AG04450 (cell line): Measurements from ENCODE around the gene RTBDN. TPM values are rescaled to one million over a fixed set of nuclear protein-coding genes. Genes with fewer than 3 reads are reported as not detected.
"Not testable (repeated sequence)": the region's sequence is repeated elsewhere in the genome, so short reads cannot be mapped to it uniquely, and the experiment has no call there.

Experiments
- CTCF ChIA-PET: fragments of 300-600, 350-600 bp; formaldehyde crosslinking; extraction: SDS; loops from one replicate; lab custom pipeline; 2022; ENCODE audit warnings: antibody characterized with exemption, inconsistent platforms; lab: Charles Lee
- POLR2A ChIA-PET: fragments of 350-600 bp; formaldehyde crosslinking; extraction: SDS; loops from one replicate; lab custom pipeline; 2021; ENCODE audit warnings: antibody characterized with exemption, inconsistent platforms; lab: Yijun Ruan, JAX
- DNase-seq: peaks from one replicate; pipeline ENCODE4 v3.0.0-alpha.2; 2011; ENCODE audit warnings: low read depth, low spot score
- H3K27ac ChIP-seq: one replicate; pipeline ENCODE4 v1.5.1; 2012; ENCODE audit warnings: low read depth, low read length, control low read depth
- H3K27me3 ChIP-seq: one replicate; pipeline ENCODE4 v1.6.0; 2012; ENCODE audit warnings: low read length; ENCODE audit not compliant: control insufficient read depth, insufficient read depth
- H3K4me3 ChIP-seq: 2 replicates; pipeline ENCODE4 v1.5.1; 2011; ENCODE audit warnings: mild to moderate bottlenecking, low read depth, low read length, control low read depth
- H3K9me3 ChIP-seq: 2 replicates; pipeline ENCODE4 v1.5.1; 2012; ENCODE audit warnings: low read length; ENCODE audit not compliant: control insufficient read depth, insufficient read depth
- CTCF ChIP-seq: IDR thresholded peaks from 2 replicates; pipeline ENCODE4 v1.5.1; 2011; ENCODE audit warnings: low read depth, low read length, control low read depth, inconsistent platforms
- polyA plus RNA-seq: library from polyadenylated mRNA; depleted of rRNA; stranded (reverse); fragments of >200 nt; gene quantifications from 2 replicates; pipeline ENCODE4 v1.2.3, GENCODE V29; 2011

RTBDN gene
- polyA plus RNA-seq, 1 experiment: not detected

DNA sequence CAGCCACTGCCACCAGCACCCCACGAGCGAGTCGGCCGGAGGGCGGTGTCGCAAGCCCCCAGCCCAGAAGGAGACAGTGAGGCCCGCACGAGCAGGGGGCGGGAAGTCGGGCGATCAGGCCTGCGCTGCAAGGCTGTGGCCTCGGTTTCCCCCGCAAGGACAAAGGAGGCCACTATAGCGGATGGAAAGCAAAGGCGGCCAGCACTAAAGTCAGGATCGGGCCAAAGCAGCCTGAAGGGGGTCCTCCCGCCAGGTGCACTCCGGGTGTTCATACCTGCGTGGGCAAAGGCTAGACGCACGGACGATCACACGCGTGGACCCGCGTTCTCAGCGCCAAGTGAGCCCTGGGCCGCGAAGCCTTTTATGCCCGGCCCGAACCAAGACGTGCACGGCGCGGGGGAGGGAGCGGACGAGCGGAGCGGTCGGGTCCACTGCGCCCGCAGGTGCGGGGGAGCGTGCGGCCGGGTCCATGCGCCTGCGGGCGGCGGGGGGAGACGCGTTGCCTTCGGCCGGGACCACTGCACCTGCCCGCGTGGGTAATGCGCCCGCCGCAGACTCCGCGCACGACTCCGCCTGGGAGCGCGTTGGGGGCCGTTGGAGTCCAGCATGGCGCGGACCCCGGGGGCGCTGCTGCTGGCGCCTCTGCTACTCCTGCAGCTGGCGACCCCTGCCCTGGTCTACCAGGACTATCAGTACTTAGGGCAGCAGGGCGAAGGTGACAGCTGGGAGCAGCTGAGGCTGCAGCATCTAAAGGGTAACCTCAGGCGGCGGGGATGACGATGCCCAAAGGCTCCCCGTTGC is 32.7 kb downstream of the RTBDN start, which contains the start of the genes PRDX2 and THSD8:
PRDX2 (minus strand) TSS at position 335 of the 801 bp plus-strand sequence. CDS start 539 bp downstream, outside the sequence.
THSD8 (plus strand) TSS at position 604 of the 801 bp plus-strand sequence; CDS start at position 607, 3 bp downstream.
- TF ChIP-seq CTCF: no peak
- ChIA-PET CTCF (interaction anchor here (0.9 to 12.2 kb wide), 2 partner anchors 38 to 46 kb away, joined by 3 to 410 read pairs; no protein-coding TSS in a partner anchor), POLR2A (interaction anchor here (0.5 to 2.4 kb wide), 3 partner anchors 9 to 400 kb away, joined by 3 to 11 read pairs (median 6); partner anchors contain the start of gene JUNB)
- Histone ChIP-seq H3K27me3 (no peaks in the 10 kb centered on the region), H3K4me3 (peak within 1 kb of the TSS; percentile 93), H3K9me3 (no peaks in the 10 kb centered on the region; the same call in 1 of the 2 replicates), H3K27ac (no peak within 1 kb of the TSS)
- DNase-seq: no peak

- DNase-seq: no peak
- Histone ChIP-seq H3K27me3 (no peaks in the 10 kb centered on the region), H3K9me3 (no peaks in the 10 kb centered on the region; the same call in 1 of the 2 replicates), H3K27ac (no peak overlapping the region), H3K4me3 (peak overlapping the region; percentile 93)
- POLR2A ChIA-PET: interaction anchor here (2.4 kb wide), 1 partner anchor 10 kb away, joined by 11 read pairs; the partner anchor contains the start of gene JUNB
- no peak for TF ChIP-seq CTCF
- CTCF ChIA-PET: interaction anchor here (12.2 kb wide), 1 partner anchor 37 kb away, joined by 410 read pairs; no protein-coding TSS in a partner anchor
These were observed 33.4 kb downstream of the RTBDN start for GRCh38 chr19:12800923-12801465.

GRCh38 chr19:12800466-12800770 is 34.0 kb downstream of the RTBDN start:
- Histone ChIP-seq H3K27ac (no peak overlapping the region), H3K4me3 (peak overlapping the region; percentile 93), H3K9me3 (no peaks in the 10 kb centered on the region; the same call in 1 of the 2 replicates), H3K27me3 (no peaks in the 10 kb centered on the region)
- ChIA-PET POLR2A (interaction anchor here (2.4 kb wide), 1 partner anchor 9 kb away, joined by 11 read pairs; the partner anchor contains the start of gene JUNB), CTCF (interaction anchor here (5.2 to 12.2 kb wide), 2 partner anchors 36 to 44 kb away, joined by 47 to 410 read pairs; no protein-coding TSS in a partner anchor)
- no peak for TF ChIP-seq CTCF
- no peak for DNase-seq

DNA sequence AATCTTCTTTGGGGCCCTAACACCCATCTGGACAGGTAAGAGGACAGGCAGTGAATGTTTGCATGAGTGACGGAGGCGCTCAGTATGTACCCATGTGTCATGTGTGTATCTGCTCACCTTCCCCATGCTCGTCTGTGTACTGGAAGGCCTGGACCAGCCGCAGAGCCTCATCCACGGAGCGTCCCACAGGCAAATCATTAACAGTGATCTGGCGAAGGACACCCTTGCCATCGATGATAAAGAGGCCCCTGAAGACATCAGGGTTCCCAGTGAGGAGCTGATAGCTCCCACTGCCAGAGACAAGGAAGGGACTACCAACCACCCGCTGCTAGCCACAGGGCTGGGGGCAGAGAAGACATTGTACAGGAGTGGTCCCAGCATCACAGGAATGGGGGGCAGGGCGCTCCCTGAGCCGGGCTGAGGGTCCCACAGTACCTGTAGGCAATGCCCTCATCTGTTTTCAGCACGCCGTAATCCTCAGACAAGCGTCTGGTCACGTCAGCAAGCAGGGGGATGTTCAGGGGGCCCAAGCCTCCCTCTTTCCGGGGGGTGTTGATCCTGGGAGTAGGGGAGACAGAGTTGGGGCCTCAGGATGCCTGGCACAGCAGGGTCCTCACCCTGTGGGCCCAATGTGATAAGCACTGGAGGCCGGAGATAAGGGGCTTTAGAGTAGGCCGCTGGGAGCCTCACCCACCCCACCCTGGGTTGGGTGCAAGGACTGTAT is 34.5 kb downstream of the RTBDN start:
- ChIA-PET POLR2A (no interaction called here), CTCF (interaction anchor here (0.5 to 12.2 kb wide), 3 partner anchors 36 to 103 kb away, joined by 5 to 410 read pairs (median 47); partner anchors contain the start of gene FBXW9)
- DNase-seq: no peak
- Histone ChIP-seq H3K4me3 (no peak overlapping the region; the same call in 1 of the 2 replicates), H3K27ac (no peak overlapping the region), H3K9me3 (no peaks in the 10 kb centered on the region; the same call in 1 of the 2 replicates), H3K27me3 (no peaks in the 10 kb centered on the region)
- no peak for TF ChIP-seq CTCF

GRCh38 chr19:12797607-12798006 is 36.8 kb downstream of the RTBDN start:
- H3K4me3 ChIP-seq, H3K27ac ChIP-seq, POLR2A ChIA-PET, H3K27me3 ChIP-seq, DNase-seq, H3K9me3 ChIP-seq: not testable (repeated sequence)
- CTCF ChIA-PET: interaction anchor here (0.6 to 12.2 kb wide), 10 partner anchors 8 to 1243 kb away, joined by 3 to 410 read pairs (median 12); partner anchors contain the start of genes GCDH, HOOK2 and RNASEH2A
